Smooth muscle cell (in vitro differentiated cells): ENCODE data around the gene PDE10A. TPM values are rescaled to one million over a fixed set of nuclear protein-coding genes. Genes with fewer than 3 reads are reported as not detected.

Experiments
- DNase-seq: peaks from one replicate; lab custom pipeline; 2025; ENCODE audit not compliant: unreplicated experiment; lab: John Stamatoyannopoulos, UW
- H2AFZ ChIP-seq: fragments of 200-600 bp; sonication (generic); 2 replicates; pipeline ENCODE4 v1.6.0; 2016; ENCODE audit warnings: antibody characterized with exemption, low read depth, mild to moderate bottlenecking
- H3F3A ChIP-seq: fragments of 200-600 bp; sonication (generic); 2 replicates; pipeline ENCODE4 v1.6.0; 2017; ENCODE audit warnings: antibody characterized with exemption, low read depth
- H3K27ac ChIP-seq: fragments of 200-600 bp; sonication (generic); 2 replicates; pipeline ENCODE4 v1.5.1; 2016; ENCODE audit warnings: low read depth, mild to moderate bottlenecking
- H3K27me3 ChIP-seq: fragments of 200-600 bp; sonication (generic); 2 replicates; pipeline ENCODE4 v1.6.1; 2016; ENCODE audit warnings: low read depth, mild to moderate bottlenecking
- H3K36me3 ChIP-seq: fragments of 200-600 bp; sonication (generic); 2 replicates; pipeline ENCODE4 v1.5.1; 2016; ENCODE audit warnings: low read depth
- H3K4me1 ChIP-seq: fragments of 200-600 bp; sonication (generic); 2 replicates; pipeline ENCODE4 v1.5.1; 2016; ENCODE audit warnings: low read depth
- H3K4me2 ChIP-seq: fragments of 200-600 bp; sonication (generic); 2 replicates; pipeline ENCODE4 v1.6.0; 2016; ENCODE audit warnings: mild to moderate bottlenecking
- H3K4me3 ChIP-seq: fragments of 200-600 bp; sonication (generic); 2 replicates; pipeline ENCODE4 v1.5.1; 2016; ENCODE audit warnings: mild to moderate bottlenecking
- H3K79me2 ChIP-seq: fragments of 200-600 bp; sonication (generic); 2 replicates; pipeline ENCODE4 v1.6.0; 2016; ENCODE audit warnings: low read depth, mild to moderate bottlenecking
- H3K9ac ChIP-seq: fragments of 200-600 bp; sonication (generic); 2 replicates; pipeline ENCODE4 v1.6.0; 2016; ENCODE audit warnings: low read depth
- H3K9me3 ChIP-seq: fragments of 200-600 bp; sonication (generic); replicated peaks from 2 replicates; pipeline ENCODE4 v1.5.1; 2016; ENCODE audit warnings: low read depth
- H4K20me1 ChIP-seq: fragments of 200-600 bp; sonication (generic); 2 replicates; pipeline ENCODE4 v1.6.0; 2016; ENCODE audit warnings: low read depth
- WGBS: methylation state at CpG from one replicate; pipeline ENCODE4 v1.1.7; 2016; ENCODE audit warnings: low lambda C conversion rate; 5-methylcytosine and 5-hydroxymethylcytosine counted together
- polyA plus RNA-seq: library from polyadenylated mRNA; unstranded; fragments of >200 nt; fragmentation: Nextera tagmentation; extraction: Ambion mirVana; gene quantifications from 2 replicates; pipeline ENCODE4 v1.2.1, GENCODE V29; 2016
- total RNA-seq: library from RNA; depleted of rRNA; stranded (reverse); fragments of >200 nt; gene quantifications from 2 replicates; pipeline ENCODE4 v1.2.3, GENCODE V29; 2014
- TF ChIP-seq, protein P1 (sequence below): fragments of 200-600 bp; sonication (generic); IDR thresholded peaks from 2 replicates; pipeline ENCODE4 v1.5.1; 2017; ENCODE audit warnings: borderline replicate concordance, mild to moderate bottlenecking, antibody characterized with exemption; ENCODE audit not compliant: insufficient read depth, poor library complexity, severe bottlenecking

PDE10A gene
- total and polyA plus RNA-seq, 2 experiments from 2014 or later: 2.0 to 5.6 TPM

DNA sequence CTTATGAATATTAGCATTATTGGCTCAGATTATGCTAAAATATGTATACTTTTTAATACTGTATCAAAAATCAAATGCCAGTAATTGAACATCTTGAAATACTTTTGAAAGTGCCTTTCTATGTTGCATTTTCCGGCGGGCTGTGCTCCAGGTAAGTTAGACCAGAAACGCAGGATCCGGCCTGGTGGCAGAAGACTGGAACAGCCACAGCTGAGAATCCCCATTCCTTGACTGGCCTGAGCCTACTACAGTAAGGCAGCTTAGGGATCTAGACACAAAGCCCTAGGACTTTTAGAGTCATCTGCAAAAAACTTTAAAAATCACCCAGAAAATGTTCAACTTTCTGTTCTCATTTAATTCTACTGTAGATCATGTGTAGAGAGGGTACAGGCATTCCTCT lies 214.8 kb downstream of the PDE10A start:
- Histone ChIP-seq H3K4me3 (no peak overlapping the region), H3K27me3 (no peaks in the 10 kb centered on the region), H3K36me3 (no peaks in the 10 kb centered on the region), H3K9ac (no peak overlapping the region), H4K20me1 (no peaks in the 10 kb centered on the region), H3K27ac (no peak overlapping the region), H3K9me3 (no peaks in the 10 kb centered on the region), H3K79me2 (no peaks in the 10 kb centered on the region), H3K4me2 (no peak overlapping the region), H3F3A (no peaks in the 10 kb centered on the region), H2AFZ (no peak overlapping the region), H3K4me1 (peaks cover 3% of the 10 kb centered on the region)
- 91% methylated on average over 4 of the region's 4 CpGs for WGBS
- TF ChIP-seq, protein P1, sequence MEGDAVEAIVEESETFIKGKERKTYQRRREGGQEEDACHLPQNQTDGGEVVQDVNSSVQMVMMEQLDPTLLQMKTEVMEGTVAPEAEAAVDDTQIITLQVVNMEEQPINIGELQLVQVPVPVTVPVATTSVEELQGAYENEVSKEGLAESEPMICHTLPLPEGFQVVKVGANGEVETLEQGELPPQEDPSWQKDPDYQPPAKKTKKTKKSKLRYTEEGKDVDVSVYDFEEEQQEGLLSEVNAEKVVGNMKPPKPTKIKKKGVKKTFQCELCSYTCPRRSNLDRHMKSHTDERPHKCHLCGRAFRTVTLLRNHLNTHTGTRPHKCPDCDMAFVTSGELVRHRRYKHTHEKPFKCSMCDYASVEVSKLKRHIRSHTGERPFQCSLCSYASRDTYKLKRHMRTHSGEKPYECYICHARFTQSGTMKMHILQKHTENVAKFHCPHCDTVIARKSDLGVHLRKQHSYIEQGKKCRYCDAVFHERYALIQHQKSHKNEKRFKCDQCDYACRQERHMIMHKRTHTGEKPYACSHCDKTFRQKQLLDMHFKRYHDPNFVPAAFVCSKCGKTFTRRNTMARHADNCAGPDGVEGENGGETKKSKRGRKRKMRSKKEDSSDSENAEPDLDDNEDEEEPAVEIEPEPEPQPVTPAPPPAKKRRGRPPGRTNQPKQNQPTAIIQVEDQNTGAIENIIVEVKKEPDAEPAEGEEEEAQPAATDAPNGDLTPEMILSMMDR: no peak
- no peak for DNase-seq

DNA sequence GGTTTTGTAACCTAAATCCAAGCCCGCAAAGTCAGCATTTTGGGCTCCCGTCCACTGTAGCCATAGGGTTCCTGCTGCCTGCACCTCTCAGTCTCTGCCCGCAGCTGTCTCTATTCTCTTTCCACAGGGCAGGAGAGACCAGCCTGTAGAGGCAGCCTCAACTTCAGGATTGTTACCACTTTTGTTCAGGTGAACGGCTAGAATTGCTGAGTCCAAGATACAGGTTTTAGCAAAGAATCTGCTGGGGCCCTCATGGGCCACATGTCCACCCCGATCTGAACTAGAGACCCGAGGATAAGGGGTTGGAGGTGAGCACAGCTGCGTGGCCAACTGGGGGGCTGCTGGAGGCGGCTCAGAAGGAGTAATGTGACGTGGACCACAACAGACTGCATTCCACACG lies 215.9 kb downstream of the PDE10A start:
- Histone ChIP-seq H3K27me3 (no peaks in the 10 kb centered on the region), H4K20me1 (no peaks in the 10 kb centered on the region), H3F3A (no peaks in the 10 kb centered on the region), H3K4me1 (peaks cover 3% of the 10 kb centered on the region), H3K4me3 (no peak overlapping the region), H3K9ac (no peak overlapping the region), H3K79me2 (no peaks in the 10 kb centered on the region), H3K9me3 (no peaks in the 10 kb centered on the region), H2AFZ (no peak overlapping the region), H3K4me2 (no peak overlapping the region), H3K27ac (no peak overlapping the region), H3K36me3 (no peaks in the 10 kb centered on the region)
- no peak for DNase-seq
- WGBS: 92% methylated on average over 10 of the region's 10 CpGs
- TF ChIP-seq, protein P1: no peak

DNA sequence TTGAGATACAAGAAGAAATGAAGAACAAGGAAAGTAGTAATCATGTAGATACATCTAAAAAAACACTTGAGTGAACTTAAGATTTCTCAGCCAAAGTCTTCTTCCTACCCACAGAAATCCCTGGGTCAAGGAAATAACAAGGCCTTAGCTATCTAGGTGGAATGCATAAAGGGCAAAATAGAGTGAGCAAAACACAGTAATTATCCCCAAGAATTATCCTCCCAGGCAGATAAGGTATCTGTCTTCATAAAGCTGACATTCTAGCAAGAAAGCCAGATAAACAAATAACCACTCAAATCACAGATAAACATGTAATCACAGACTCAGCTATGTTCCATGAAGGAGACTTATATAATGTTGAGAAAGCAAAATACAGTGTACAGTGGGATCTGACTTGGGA lies 216.7 kb downstream of the PDE10A start:
- Histone ChIP-seq H3K27me3 (no peaks in the 10 kb centered on the region), H3K36me3 (no peaks in the 10 kb centered on the region), H3K4me2 (no peak overlapping the region), H3K9ac (no peak overlapping the region), H3K4me1 (peaks cover 3% of the 10 kb centered on the region), H4K20me1 (no peaks in the 10 kb centered on the region), H3K79me2 (no peaks in the 10 kb centered on the region), H3K27ac (no peak overlapping the region), H3K4me3 (no peak overlapping the region), H3K9me3 (no peaks in the 10 kb centered on the region), H2AFZ (no peak overlapping the region), H3F3A (no peaks in the 10 kb centered on the region)
- TF ChIP-seq, protein P1: no peak
- DNase-seq: no peak

DNA sequence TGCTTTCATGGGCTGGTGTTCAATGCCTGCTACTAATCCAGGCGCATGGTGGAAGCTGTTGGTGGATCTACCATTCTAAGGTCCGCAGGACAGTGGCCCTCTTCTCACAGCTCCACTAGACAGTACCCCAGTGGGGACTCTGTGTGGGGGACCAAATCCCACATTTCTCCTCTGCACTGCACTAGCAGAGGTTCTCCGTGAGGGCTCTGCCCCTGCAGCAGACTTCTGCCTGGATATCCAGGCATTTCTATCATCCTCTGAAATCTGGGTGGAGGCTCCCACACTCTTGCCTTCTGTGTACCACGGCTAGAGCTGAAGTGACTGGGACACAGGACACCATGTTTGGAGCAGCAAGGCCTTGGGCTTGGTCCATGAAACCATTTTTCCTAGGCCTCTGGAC lies 219.6 kb downstream of the PDE10A start:
- DNase-seq: no peak
- TF ChIP-seq, protein P1: no peak
- 90% methylated on average over 4 of the region's 4 CpGs for WGBS
- Histone ChIP-seq H2AFZ (no peak overlapping the region), H3K4me1 (peaks cover 3% of the 10 kb centered on the region), H3F3A (no peaks in the 10 kb centered on the region), H3K79me2 (no peaks in the 10 kb centered on the region), H3K4me3 (no peak overlapping the region), H3K27ac (no peak overlapping the region), H3K36me3 (no peaks in the 10 kb centered on the region), H4K20me1 (no peaks in the 10 kb centered on the region), H3K9ac (no peak overlapping the region), H3K9me3 (no peaks in the 10 kb centered on the region), H3K27me3 (peaks cover 4% of the 10 kb centered on the region), H3K4me2 (no peak overlapping the region)
